ENCODE data around the gene TUBAL3.

TUBAL3 gene

DNA sequence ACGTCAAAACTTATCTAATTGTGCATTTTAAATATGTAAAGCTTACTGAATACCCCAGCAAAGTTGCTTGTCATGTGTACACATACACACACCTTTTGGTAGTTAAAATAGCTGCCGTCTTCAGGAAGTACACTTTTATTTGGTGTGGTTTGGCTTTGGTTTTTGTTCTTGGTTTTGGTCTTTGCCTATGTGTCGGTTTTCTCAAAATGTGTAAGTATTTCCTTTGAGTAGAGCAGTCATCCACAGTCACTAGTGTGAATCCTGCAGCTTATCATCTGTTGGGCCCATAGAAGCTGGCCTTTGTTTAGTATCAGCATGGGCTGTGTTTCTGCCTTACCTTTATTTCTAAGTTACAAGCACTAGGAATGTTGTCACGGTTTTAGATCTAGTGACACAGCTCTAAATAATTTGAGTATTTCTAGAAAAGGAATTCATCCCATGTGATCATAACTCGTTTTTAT lies 43.0 kb upstream of the TUBAL3 start:
- no peak for DNase-seq (ENCODE audit: low spot score)
- TF ChIP-seq, protein P1, sequence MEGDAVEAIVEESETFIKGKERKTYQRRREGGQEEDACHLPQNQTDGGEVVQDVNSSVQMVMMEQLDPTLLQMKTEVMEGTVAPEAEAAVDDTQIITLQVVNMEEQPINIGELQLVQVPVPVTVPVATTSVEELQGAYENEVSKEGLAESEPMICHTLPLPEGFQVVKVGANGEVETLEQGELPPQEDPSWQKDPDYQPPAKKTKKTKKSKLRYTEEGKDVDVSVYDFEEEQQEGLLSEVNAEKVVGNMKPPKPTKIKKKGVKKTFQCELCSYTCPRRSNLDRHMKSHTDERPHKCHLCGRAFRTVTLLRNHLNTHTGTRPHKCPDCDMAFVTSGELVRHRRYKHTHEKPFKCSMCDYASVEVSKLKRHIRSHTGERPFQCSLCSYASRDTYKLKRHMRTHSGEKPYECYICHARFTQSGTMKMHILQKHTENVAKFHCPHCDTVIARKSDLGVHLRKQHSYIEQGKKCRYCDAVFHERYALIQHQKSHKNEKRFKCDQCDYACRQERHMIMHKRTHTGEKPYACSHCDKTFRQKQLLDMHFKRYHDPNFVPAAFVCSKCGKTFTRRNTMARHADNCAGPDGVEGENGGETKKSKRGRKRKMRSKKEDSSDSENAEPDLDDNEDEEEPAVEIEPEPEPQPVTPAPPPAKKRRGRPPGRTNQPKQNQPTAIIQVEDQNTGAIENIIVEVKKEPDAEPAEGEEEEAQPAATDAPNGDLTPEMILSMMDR (conservative IDR thresholded peaks at IDR 0.05; ENCODE audit: low read depth), result no peak
- POLR2A ChIA-PET (ENCODE audit: low non-redundant PET), result no interaction called here
- CTCF ChIA-PET, result interaction anchor here (1.7 kb wide), 1 partner anchor 175 kb away, joined by 12 read pairs; no protein-coding TSS in a partner anchor
- H3K27ac ChIP-seq, result no peak overlapping the region

DNA sequence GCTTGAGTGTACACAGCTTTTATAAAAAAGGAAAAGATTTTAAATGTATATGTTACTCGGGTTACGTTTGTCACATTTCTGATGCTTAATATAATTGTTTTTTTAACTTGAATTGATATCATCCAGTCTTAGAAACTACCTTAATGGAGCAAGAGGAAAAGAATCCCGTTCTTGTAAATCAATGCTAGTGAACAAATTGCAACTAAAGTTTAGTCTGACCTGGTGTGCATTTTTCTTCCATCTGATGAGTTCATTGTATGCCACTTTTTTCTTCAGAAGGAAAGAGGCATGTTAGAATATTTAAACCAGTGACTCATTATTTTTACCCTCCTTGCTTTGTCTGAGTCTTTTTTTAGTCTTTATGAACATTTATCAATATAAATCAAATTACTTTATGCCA lies 42.4 kb upstream of the TUBAL3 start:
- CTCF ChIA-PET, result interaction anchor here (1.7 to 2.4 kb wide), 2 partner anchors 176 kb away, joined by 12 to 14 read pairs; no protein-coding TSS in a partner anchor

DNA sequence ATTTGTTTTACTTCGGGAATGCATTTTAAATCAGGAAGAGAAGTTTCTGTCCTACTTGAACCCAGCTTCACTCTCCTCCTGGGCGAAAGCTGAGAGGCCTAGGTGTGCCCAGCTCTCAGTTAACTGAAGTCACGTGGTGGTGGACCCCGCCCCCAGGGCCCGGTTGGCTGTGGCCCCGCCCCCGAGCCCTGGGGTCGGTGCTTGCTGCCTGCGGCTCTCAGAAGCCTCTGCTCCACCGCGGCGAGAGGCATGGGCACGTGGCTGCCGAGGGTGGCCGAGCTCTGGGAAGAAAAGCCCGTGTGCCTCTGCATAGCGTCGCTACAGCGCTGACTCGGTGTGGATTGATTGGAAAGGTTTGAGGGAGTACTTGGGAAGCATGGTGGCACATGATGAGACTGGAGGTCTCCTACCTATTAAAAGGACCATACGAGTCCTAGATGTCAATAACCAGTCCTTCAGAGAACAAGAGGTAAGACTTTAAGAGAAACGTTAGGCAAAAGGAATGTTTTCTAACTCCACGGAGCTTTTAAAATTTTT lies 41.8 kb upstream of the TUBAL3 start:
- POLR2A ChIA-PET (ENCODE audit: low non-redundant PET), result interaction anchor here (0.6 to 1.6 kb wide), 6 partner anchors 18 to 213 kb away, joined by 3 to 8 read pairs (median 4); no protein-coding TSS in a partner anchor
- H3K27ac ChIP-seq, result peak overlapping the region; percentile 76

More for the DNA sequence above, 42.4 kb upstream of the TUBAL3 start:
- TF ChIP-seq, protein P1 (conservative IDR thresholded peaks at IDR 0.05; ENCODE audit: low read depth), result no peak
- DNase-seq (ENCODE audit: low spot score), result no peak
- H3K27ac ChIP-seq, result no peak overlapping the region
- POLR2A ChIA-PET (ENCODE audit: low non-redundant PET), result interaction anchor here (0.8 to 1.6 kb wide), 3 partner anchors 41 to 176 kb away, joined by 3 to 8 read pairs (median 5); no protein-coding TSS in a partner anchor

DNA sequence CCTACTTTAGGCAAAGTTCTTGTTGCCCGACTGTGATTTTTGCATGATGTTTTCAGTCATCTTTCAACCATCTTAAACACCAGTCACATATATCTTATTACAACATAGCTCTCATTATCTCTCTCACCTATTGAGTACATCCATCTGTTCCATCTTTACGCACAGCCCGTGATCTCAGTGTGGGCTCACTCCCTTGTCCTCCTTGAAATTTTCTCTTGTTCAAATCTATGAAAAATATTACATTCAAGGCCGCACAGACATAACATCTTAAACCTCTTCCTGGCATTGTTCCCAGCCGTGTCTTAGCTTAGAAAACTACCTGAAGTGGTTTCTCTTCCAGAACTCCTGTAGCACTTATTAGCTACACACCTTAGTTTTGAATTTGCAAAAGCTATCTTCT lies 40.4 kb upstream of the TUBAL3 start:
- ChIA-PET CTCF (interaction anchor here (0.6 to 2.4 kb wide), 2 partner anchors 178 to 240 kb away, joined by 3 to 14 read pairs; no protein-coding TSS in a partner anchor), POLR2A (ENCODE audit: low non-redundant PET) (interaction anchor here (0.6 kb wide), 1 partner anchor 109 kb away, joined by 3 read pairs; no protein-coding TSS in a partner anchor)
- TF ChIP-seq, protein P1 (conservative IDR thresholded peaks at IDR 0.05; ENCODE audit: low read depth), result no peak
- H3K27ac ChIP-seq, result no peak overlapping the region
- DNase-seq (ENCODE audit: low spot score), result no peak

More for the DNA sequence above, 41.8 kb upstream of the TUBAL3 start:
- CTCF ChIA-PET, result interaction anchor here (2.4 kb wide), 1 partner anchor 176 kb away, joined by 14 read pairs; no protein-coding TSS in a partner anchor
- TF ChIP-seq, protein P1 (conservative IDR thresholded peaks at IDR 0.05; ENCODE audit: low read depth), result no peak
- DNase-seq (ENCODE audit: low spot score), result peak; percentile 95

DNA sequence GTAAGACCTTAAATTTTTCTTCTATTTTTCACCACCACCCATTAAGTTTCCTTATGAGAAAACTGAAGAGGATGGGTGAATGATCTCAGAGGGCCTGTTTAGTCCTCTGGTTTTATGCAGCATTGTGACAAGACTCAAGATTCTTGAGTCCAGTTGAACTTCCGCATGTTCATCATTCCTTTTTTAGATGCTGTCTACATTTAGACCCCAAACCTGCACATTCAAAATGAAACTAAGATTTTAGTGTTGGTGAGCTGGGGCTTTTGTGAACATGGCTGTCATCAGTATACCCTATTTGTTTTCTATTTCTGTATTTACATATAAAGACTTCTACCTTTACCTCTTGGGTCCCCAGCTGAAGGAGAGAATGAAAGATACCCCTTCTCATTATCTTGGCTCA lies 38.8 kb upstream of the TUBAL3 start:
- TF ChIP-seq, protein P1 (conservative IDR thresholded peaks at IDR 0.05; ENCODE audit: low read depth), result no peak
- DNase-seq (ENCODE audit: low spot score), result no peak
- H3K27ac ChIP-seq, result no peak overlapping the region
- ChIA-PET POLR2A (ENCODE audit: low non-redundant PET) (interaction anchor here (0.7 kb wide), 1 partner anchor 180 kb away, joined by 3 read pairs; no protein-coding TSS in a partner anchor), CTCF (interaction anchor here (0.6 to 3.2 kb wide), 2 partner anchors 180 to 316 kb away, joined by 4 to 18 read pairs; no protein-coding TSS in a partner anchor)

DNA sequence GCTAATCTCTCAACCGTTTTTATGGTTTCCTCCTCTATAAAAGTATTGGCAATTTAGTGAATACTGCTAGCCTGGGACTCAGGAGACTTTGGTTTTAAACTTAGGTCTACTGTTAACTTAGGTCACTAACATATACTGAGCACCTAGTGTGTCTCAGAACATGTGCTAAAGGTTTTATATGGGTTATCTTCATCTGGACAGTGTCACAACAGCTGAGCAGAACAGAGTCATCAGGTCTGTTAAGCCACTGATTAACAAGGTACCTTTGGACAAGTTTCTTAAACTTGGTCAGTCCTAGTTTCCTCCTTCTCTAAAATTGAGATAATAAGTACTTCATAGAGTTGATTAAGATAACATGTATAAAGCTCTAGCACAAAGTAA lies 38.4 kb upstream of the TUBAL3 start:
- ChIA-PET CTCF (interaction anchor here (0.6 to 3.2 kb wide), 5 partner anchors 53 to 612 kb away, joined by 3 to 18 read pairs (median 4); no protein-coding TSS in a partner anchor), POLR2A (ENCODE audit: low non-redundant PET) (interaction anchor here (0.7 kb wide), 1 partner anchor 180 kb away, joined by 3 read pairs; no protein-coding TSS in a partner anchor)
- H3K27ac ChIP-seq, result no peak overlapping the region
- no peak for DNase-seq (ENCODE audit: low spot score)
- TF ChIP-seq, protein P1 (conservative IDR thresholded peaks at IDR 0.05; ENCODE audit: low read depth), result no peak
